ENCODE results near the gene AP5B1.

The AP5B1 gene

GRCh38 chr11:65727865-65728264, 52.9 kb downstream of the AP5B1 start:
- DNase-seq (ENCODE audit: low spot score): no peak
- no peak for TF ChIP-seq CTCF (IDR thresholded peaks at IDR 0.05; ENCODE audit: borderline replicate concordance, control extremely low read depth, extremely low read depth, insufficient read depth, missing control alignments)
- in situ Hi-C loops (cut with MboI; ENCODE audit: low sequenced_read_pairs, unreplicated experiment): no loop called here

- DNase-seq (ENCODE audit: low spot score): no peak
- in situ Hi-C loops (cut with MboI; ENCODE audit: low sequenced_read_pairs, unreplicated experiment): no loop called here
- peak; percentile 3 for TF ChIP-seq CTCF (IDR thresholded peaks at IDR 0.05; ENCODE audit: borderline replicate concordance, control extremely low read depth, extremely low read depth, insufficient read depth, missing control alignments)
Measured at GRCh38 chr11:65726660-65727059, 54.1 kb downstream of the AP5B1 start.
